OCI-LY3 (cell line): ENCODE results near the gene PLCB1.

Source experiments
- H2AFZ ChIP-seq: fragments of 200-600, 300-600 bp; shearing (Covaris generic); 2 replicates; pipeline ENCODE4 v1.6.0; 2014; ENCODE audit warnings: antibody characterized with exemption, low read depth, low read length
- H3K27ac ChIP-seq: fragments of 200-600, 300-600 bp; sonication (generic); 2 replicates; pipeline ENCODE4 v1.5.1; 2014; ENCODE audit warnings: mild to moderate bottlenecking, low read length, moderate library complexity, mixed read lengths
- H3K27me3 ChIP-seq: fragments of 200-600, 300-600 bp; sonication (generic); 2 replicates; pipeline ENCODE4 v1.6.1; 2014; ENCODE audit warnings: low read depth, low read length, mixed read lengths
- H3K36me3 ChIP-seq: fragments of 200-600, 300-600 bp; sonication (generic); replicated peaks from 2 replicates; pipeline ENCODE3; 2014; ENCODE audit warnings: low read depth, low read length, mixed read lengths
- H3K4me1 ChIP-seq: fragments of 300-600, 200-600 bp; sonication (generic); 2 replicates; pipeline ENCODE4 v1.6.1; 2014; ENCODE audit warnings: low read length, mixed read lengths
- H3K4me2 ChIP-seq: fragments of 200-600, 300-600 bp; sonication (generic); 2 replicates; pipeline ENCODE4 v1.6.1; 2014; ENCODE audit warnings: low read length, mixed read lengths
- H3K4me3 ChIP-seq: fragments of 300-600, 200-600 bp; sonication (generic); 2 replicates; pipeline ENCODE4 v1.5.1; 2014; ENCODE audit warnings: antibody characterized with exemption, mild to moderate bottlenecking, low read length, moderate library complexity
- H3K79me2 ChIP-seq: fragments of 300-600, 200-600 bp; shearing (Covaris generic); 2 replicates; pipeline ENCODE4 v1.6.1; 2014; ENCODE audit warnings: mild to moderate bottlenecking, low read length, mixed read lengths
- H3K9ac ChIP-seq: fragments of 300-600, 200-600 bp; shearing (Covaris generic); 2 replicates; pipeline ENCODE4 v1.6.0; 2014; ENCODE audit warnings: mild to moderate bottlenecking, low read length, moderate library complexity
- H3K9me3 ChIP-seq: fragments of 200-600, 300-600 bp; shearing (Covaris generic); 2 replicates; pipeline ENCODE4 v1.6.1; 2014; ENCODE audit warnings: low read length, mixed read lengths; ENCODE audit not compliant: insufficient read depth
- H4K20me1 ChIP-seq: fragments of 200-600, 300-600 bp; sonication (generic); 2 replicates; pipeline ENCODE4 v1.6.1; 2016; ENCODE audit warnings: low read length, mixed read lengths; ENCODE audit not compliant: insufficient read depth
- CTCF ChIP-seq: fragments of 200-600, 300-600 bp; sonication (generic); IDR thresholded peaks from 2 replicates; pipeline ENCODE4 v1.5.1; 2014; ENCODE audit warnings: antibody characterized with exemption, low read length, low read depth
- EZH2phosphoT487 ChIP-seq: fragments of 200-600 bp; shearing (Covaris generic); IDR thresholded peaks from 2 replicates; pipeline ENCODE4 v1.6.1; 2018; ENCODE audit warnings: antibody characterized with exemption, mixed run types, low read depth

Gene PLCB1

DNA sequence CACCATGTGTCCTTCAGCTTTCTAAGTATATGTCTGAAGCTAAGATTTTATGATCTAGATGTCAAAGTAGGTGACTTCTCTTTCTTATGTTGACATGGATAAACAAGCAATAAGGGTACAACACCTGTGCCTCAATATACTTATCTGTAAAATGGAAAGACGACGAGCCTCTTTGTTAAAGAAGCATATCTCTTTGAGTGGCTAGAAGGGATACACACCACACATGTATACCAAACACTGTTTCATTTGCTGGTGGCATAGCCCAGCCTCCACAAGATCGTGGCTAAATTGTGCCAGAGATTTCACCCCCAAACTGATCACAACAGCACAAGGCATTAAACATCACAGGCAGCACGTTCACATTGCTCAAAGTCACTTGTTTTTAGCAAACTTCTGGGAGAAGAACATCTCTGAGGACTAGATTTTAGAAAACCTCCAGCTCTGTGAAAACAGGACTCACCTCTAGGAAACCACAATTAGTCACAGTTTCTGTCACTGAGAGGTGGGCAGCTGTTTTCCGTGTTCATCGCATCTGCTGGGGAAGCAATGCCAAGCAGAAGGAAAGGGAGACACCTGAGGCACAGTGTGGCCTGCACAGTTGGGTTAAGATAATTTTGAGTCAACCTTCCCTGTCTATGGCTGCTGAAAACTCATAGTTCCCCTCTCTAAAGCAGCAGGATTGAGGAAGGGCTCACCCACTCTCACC lies 673.8 kb downstream of the PLCB1 start:
- H3K4me3 ChIP-seq = no peak overlapping the region
- H3K27me3 ChIP-seq = peaks cover 24% of the 10 kb centered on the region
- no peak for TF ChIP-seq CTCF
- no peak for TF ChIP-seq EZH2phosphoT487
- H3K9ac ChIP-seq = no peak overlapping the region
- H3K9me3 ChIP-seq = no peaks in the 10 kb centered on the region
- no peak overlapping the region for H2AFZ ChIP-seq
- H3K4me2 ChIP-seq = no peak overlapping the region
- no peaks in the 10 kb centered on the region for H3K36me3 ChIP-seq
- no peaks in the 10 kb centered on the region for H3K4me1 ChIP-seq
- no peak overlapping the region for H3K27ac ChIP-seq
- H3K79me2 ChIP-seq = no peaks in the 10 kb centered on the region
- H4K20me1 ChIP-seq = no peaks in the 10 kb centered on the region

GRCh38 chr20:8807480-8808201 lies 675.6 kb downstream of the PLCB1 start:
- H3K4me3 ChIP-seq = no peak overlapping the region
- H4K20me1 ChIP-seq = no peaks in the 10 kb centered on the region
- no peak overlapping the region for H3K27ac ChIP-seq
- H3K9me3 ChIP-seq = no peaks in the 10 kb centered on the region
- H2AFZ ChIP-seq = no peak overlapping the region
- no peaks in the 10 kb centered on the region for H3K4me1 ChIP-seq
- no peaks in the 10 kb centered on the region for H3K36me3 ChIP-seq
- H3K4me2 ChIP-seq = no peak overlapping the region
- no peak overlapping the region for H3K9ac ChIP-seq
- TF ChIP-seq CTCF (no peak), EZH2phosphoT487 (no peak)
- peaks cover 25% of the 10 kb centered on the region for H3K27me3 ChIP-seq
- H3K79me2 ChIP-seq = no peaks in the 10 kb centered on the region

DNA sequence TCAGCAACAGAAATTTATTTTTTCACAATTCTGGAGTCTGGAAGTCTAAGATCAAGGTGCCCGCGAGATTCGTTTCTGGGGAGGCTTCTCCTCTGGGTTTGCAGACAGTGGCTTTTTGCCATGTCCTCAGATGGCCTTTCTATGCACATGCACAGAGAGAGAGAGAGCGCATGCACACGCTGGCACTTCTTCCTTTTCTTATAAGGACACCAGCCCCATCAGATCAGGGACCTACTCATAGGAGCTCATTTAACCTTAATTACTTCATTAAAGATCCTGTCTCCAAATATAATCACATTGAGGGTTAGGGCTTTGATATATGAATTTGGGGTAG lies 676.1 kb downstream of the PLCB1 start:
- H3K4me3 ChIP-seq = no peak overlapping the region
- H3K4me1 ChIP-seq = no peaks in the 10 kb centered on the region
- H3K4me2 ChIP-seq = no peak overlapping the region
- H2AFZ ChIP-seq = no peak overlapping the region
- no peak for TF ChIP-seq CTCF
- no peak for TF ChIP-seq EZH2phosphoT487
- no peaks in the 10 kb centered on the region for H3K79me2 ChIP-seq
- peaks cover 24% of the 10 kb centered on the region for H3K27me3 ChIP-seq
- no peaks in the 10 kb centered on the region for H3K36me3 ChIP-seq
- H3K9ac ChIP-seq = no peak overlapping the region
- no peaks in the 10 kb centered on the region for H4K20me1 ChIP-seq
- H3K27ac ChIP-seq = no peak overlapping the region
- H3K9me3 ChIP-seq = no peaks in the 10 kb centered on the region

- Histone ChIP-seq H2AFZ (no peak overlapping the region), H3K27me3 (peaks cover 30% of the 10 kb centered on the region), H3K27ac (no peak overlapping the region), H4K20me1 (no peaks in the 10 kb centered on the region), H3K9me3 (no peaks in the 10 kb centered on the region), H3K4me3 (no peak overlapping the region), H3K36me3 (no peaks in the 10 kb centered on the region), H3K79me2 (no peaks in the 10 kb centered on the region), H3K4me2 (no peak overlapping the region), H3K9ac (no peak overlapping the region), H3K4me1 (no peaks in the 10 kb centered on the region)
- TF ChIP-seq CTCF (no peak), EZH2phosphoT487 (no peak)
Measured at GRCh38 chr20:8809107-8809953, 677.3 kb downstream of the PLCB1 start.
